Gastrocnemius medialis (tissue), 4 donors: ENCODE measurements around the gene DNAH17.

Experiments used
- POLR2A ChIP-seq, 2 donors: fragments of 450-650 bp; IDR thresholded peaks; one replicate each; pipeline ENCODE4 v1.6.1; 2017; ENCODE audit warnings: antibody characterized with exemption in 2 of 2, mild to moderate bottlenecking in 2 of 2, moderate library complexity in 2 of 2
- TF ChIP-seq, protein P1 (sequence below), 5 experiments: fragments of 450-650 bp in 3 of 5; fragments of 200-600 bp in 2 of 5; sonication (generic) in 2 of 5; IDR thresholded peaks in 4 of 5; conservative IDR thresholded peaks in 1 of 5; 1 replicate in 4 of 5; 2 replicates in 1 of 5; pipeline ENCODE4 v1.5.1; 2016 to 2019; ENCODE audit warnings: antibody characterized with exemption in 5 of 5, mild to moderate bottlenecking in 3 of 5, moderate library complexity in 3 of 5

DNA sequence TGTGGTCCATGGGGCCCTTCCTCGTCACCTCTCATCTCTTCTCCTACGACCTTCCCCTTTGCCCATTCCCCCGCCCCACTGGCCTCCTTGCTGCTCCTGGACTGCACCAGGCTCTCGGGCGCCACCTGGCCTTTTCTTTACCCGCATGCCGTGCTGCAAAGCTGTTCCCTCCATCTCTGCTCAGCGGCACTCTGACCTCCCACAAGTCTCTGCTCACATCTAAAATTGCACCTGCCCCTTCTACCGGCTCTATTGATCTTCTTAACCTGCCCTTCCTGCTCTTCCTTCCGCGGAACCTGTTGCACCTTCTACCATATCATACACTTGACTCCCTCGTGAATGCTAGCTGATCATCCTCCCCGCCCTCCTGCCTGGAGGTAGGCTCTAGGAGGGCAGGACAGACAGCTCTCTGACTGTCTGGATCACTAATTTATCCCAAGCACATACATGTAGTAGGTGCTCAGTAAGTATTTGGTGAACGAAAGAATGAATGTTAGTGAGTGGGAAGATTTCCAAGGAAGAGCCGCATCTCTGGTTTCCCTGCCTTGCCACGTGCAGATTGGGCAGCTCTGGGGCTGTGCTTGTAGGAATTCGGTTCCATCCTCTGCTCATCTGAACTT lies 17.3 kb downstream of the DNAH17 start:
- TF ChIP-seq, protein P1, sequence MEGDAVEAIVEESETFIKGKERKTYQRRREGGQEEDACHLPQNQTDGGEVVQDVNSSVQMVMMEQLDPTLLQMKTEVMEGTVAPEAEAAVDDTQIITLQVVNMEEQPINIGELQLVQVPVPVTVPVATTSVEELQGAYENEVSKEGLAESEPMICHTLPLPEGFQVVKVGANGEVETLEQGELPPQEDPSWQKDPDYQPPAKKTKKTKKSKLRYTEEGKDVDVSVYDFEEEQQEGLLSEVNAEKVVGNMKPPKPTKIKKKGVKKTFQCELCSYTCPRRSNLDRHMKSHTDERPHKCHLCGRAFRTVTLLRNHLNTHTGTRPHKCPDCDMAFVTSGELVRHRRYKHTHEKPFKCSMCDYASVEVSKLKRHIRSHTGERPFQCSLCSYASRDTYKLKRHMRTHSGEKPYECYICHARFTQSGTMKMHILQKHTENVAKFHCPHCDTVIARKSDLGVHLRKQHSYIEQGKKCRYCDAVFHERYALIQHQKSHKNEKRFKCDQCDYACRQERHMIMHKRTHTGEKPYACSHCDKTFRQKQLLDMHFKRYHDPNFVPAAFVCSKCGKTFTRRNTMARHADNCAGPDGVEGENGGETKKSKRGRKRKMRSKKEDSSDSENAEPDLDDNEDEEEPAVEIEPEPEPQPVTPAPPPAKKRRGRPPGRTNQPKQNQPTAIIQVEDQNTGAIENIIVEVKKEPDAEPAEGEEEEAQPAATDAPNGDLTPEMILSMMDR (IDR thresholded peaks at IDR 0.05 in 4 of 5, conservative IDR thresholded peaks at IDR 0.05 in 1 of 5) = no peak
- TF ChIP-seq POLR2A (IDR thresholded peaks at IDR 0.05) = no peak
